Measurements from ENCODE around the gene NOTCH2.

GRCh38 chr1:119874186-119874585 is 195.3 kb downstream of the NOTCH2 start:
- TF ChIP-seq CTCF (IDR thresholded peaks at IDR 0.05) (no peak), EZH2 (IDR thresholded peaks at IDR 0.05; ENCODE audit: borderline replicate concordance, insufficient read depth, low read depth, low read length, poor library complexity, severe bottlenecking) (no peak)
